GM18499 (cell line): ENCODE measurements around the gene SLC25A34.

Source experiments
- ATAC-seq: cut with Tn5 transposase; IDR thresholded peaks from one replicate; pipeline ENCODE4 v1.9.1; 2021; ENCODE audit warnings: moderate number of reproducible peaks; ENCODE audit not compliant: insufficient read depth, unreplicated experiment

Gene SLC25A34

GRCh38 chr1:15712168-15712567 lies 23.9 kb upstream of the SLC25A34 start:
- ATAC-seq: no peak

- no peak for ATAC-seq
Measured at GRCh38 chr1:15714406-15715136, 21.5 kb upstream of the SLC25A34 start.

GRCh38 chr1:15717418-15718125 lies 18.5 kb upstream of the SLC25A34 start:
- no peak for ATAC-seq

- no peak for ATAC-seq
Measured at GRCh38 chr1:15718199-15718601, 17.9 kb upstream of the SLC25A34 start.

- ATAC-seq: no peak
Measured at GRCh38 chr1:15719381-15720120, 16.5 kb upstream of the SLC25A34 start.

- ATAC-seq: no peak
Measured at GRCh38 chr1:15720861-15721260, 15.2 kb upstream of the SLC25A34 start.

- ATAC-seq: no peak
Measured at GRCh38 chr1:15722411-15722810, 13.6 kb upstream of the SLC25A34 start.

- no peak for ATAC-seq
Measured at GRCh38 chr1:15722836-15723532, 13.1 kb upstream of the SLC25A34 start.

- ATAC-seq: no peak
Measured at GRCh38 chr1:15723631-15724246, 12.3 kb upstream of the SLC25A34 start.

- ATAC-seq: no peak
Measured at GRCh38 chr1:15724949-15725880, 10.8 kb upstream of the SLC25A34 start.

GRCh38 chr1:15726508-15726907 lies 9.6 kb upstream of the SLC25A34 start:
- ATAC-seq: no peak

- no peak for ATAC-seq
Measured at GRCh38 chr1:15727021-15727420, 9.0 kb upstream of the SLC25A34 start.

GRCh38 chr1:15727424-15727823 lies 8.6 kb upstream of the SLC25A34 start:
- ATAC-seq: no peak

- ATAC-seq: no peak
Measured at GRCh38 chr1:15727866-15728534, 8.1 kb upstream of the SLC25A34 start.

GRCh38 chr1:15728937-15729657 lies 7.0 kb upstream of the SLC25A34 start:
- ATAC-seq: no peak

- ATAC-seq: no peak
Measured at GRCh38 chr1:15730423-15730822, 5.6 kb upstream of the SLC25A34 start.

- ATAC-seq: no peak
Measured at GRCh38 chr1:15730936-15731335, 5.1 kb upstream of the SLC25A34 start.
